K562 (cell line): ENCODE measurements around the gene TBC1D2B.

Source experiments
- ATF4 ChIP-seq: fragments of 450-650 bp; formaldehyde crosslinking; IDR thresholded peaks from 2 replicates; pipeline ENCODE4 v1.4.0; 2022; ENCODE audit warnings: mild to moderate bottlenecking, moderate library complexity
- CTCF ChIP-seq, 3 experiments: IDR thresholded peaks in 2 of 3; conservative IDR thresholded peaks in 1 of 3; 2 replicates each; pipeline ENCODE4 v1.5.1; 2011 to 2012; ENCODE audit warnings: low read length in 3 of 3, mild to moderate bottlenecking in 3 of 3, control low read depth in 2 of 3, improper control_type of control experiment in 1 of 3, inconsistent platforms in 1 of 3, low read depth in 1 of 3, mixed read lengths in 1 of 3, moderate library complexity in 1 of 3; ENCODE audit not compliant: insufficient read depth in 2 of 3
- ETV1 ChIP-seq: fragments of 450-650 bp; conservative IDR thresholded peaks from 2 replicates; pipeline ENCODE4 v1.6.1; 2016; ENCODE audit warnings: missing genetic modification characterization, control low read depth, low read depth, missing compliant biosample characterization
- FOXK1 ChIP-seq: sonication (generic); formaldehyde crosslinking; IDR thresholded peaks from 2 replicates; pipeline ENCODE4 v1.8.0; 2022; ENCODE audit warnings: missing genetic modification reagents, mild to moderate bottlenecking, borderline replicate concordance
- FOXK2 ChIP-seq, 2 experiments: fragments of 450-650 bp; IDR thresholded peaks in 1 of 2; conservative IDR thresholded peaks in 1 of 2; 2 replicates each; pipeline ENCODE4 v1.6.1; 2016; ENCODE audit warnings: low read depth in 2 of 2, mild to moderate bottlenecking in 1 of 2
- GABPA ChIP-seq: fragments of 200-800 bp; sonication (Bioruptor generic); conservative IDR thresholded peaks from 2 replicates; pipeline ENCODE4 v1.6.1; 2016; ENCODE audit warnings: low read depth, missing genetic modification characterization, missing compliant biosample characterization
- SRSF1 ChIP-seq: fragments of 200-400 bp; formaldehyde crosslinking; IDR thresholded peaks from 2 replicates; pipeline ENCODE4 v1.6.1; 2017; ENCODE audit warnings: mild to moderate bottlenecking, low read depth, low read length, moderate library complexity
- TAF7 ChIP-seq: fragments of 450-650 bp; IDR thresholded peaks from 2 replicates; pipeline ENCODE4 v1.6.1; 2016; ENCODE audit warnings: missing genetic modification characterization, missing compliant biosample characterization
- TCF7 ChIP-seq: sonication (generic); IDR thresholded peaks from 2 replicates; pipeline ENCODE4 v1.6.1; 2016; ENCODE audit warnings: antibody characterized with exemption, borderline replicate concordance
- U2AF2 ChIP-seq: fragments of 200-400 bp; formaldehyde crosslinking; optimal IDR thresholded peaks from 2 replicates; pipeline ENCODE3; 2017; ENCODE audit warnings: low read depth, mild to moderate bottlenecking, low read length
- USF2 ChIP-seq: sonication (generic); formaldehyde crosslinking; IDR thresholded peaks from 2 replicates; pipeline ENCODE4 v1.5.0; 2020; ENCODE audit warnings: missing genetic modification reagents
- ZNF280B ChIP-seq: fragments of 250-450 bp; sonication (Bioruptor Pico); IDR thresholded peaks from 2 replicates; pipeline ENCODE4 v1.5.1; 2021; ENCODE audit warnings: mild to moderate bottlenecking

GRCh38 chr15:78054518-78054917 is 23.0 kb downstream of the TBC1D2B start:
- TF ChIP-seq CTCF (IDR thresholded peaks at IDR 0.05 in 2 of 3, conservative IDR thresholded peaks at IDR 0.05 in 1 of 3; ENCODE audit: insufficient read depth in 2 of 3, low read depth in 1 of 3, low read length in 3 of 3) (no peak), FOXK1 (no peak), U2AF2 (no peak), TAF7 (tag) (no peak), SRSF1 (no peak), ATF4 (no peak), TCF7 (no peak), GABPA (tag) (no peak), FOXK2 (conservative IDR thresholded peaks at IDR 0.05 in 1 of 2, IDR thresholded peaks at IDR 0.05 in 1 of 2; ENCODE audit: low read depth in 2 of 2) (no peak), ETV1 (tag) (no peak), USF2 (no peak), ZNF280B (CRISPR knock-in tag) (no peak)
